ENCODE measurements around the gene CUEDC1.
A peak's percentile ranks its signal among the peaks of the same experiment; 100 is the strongest.

CUEDC1 gene

DNA sequence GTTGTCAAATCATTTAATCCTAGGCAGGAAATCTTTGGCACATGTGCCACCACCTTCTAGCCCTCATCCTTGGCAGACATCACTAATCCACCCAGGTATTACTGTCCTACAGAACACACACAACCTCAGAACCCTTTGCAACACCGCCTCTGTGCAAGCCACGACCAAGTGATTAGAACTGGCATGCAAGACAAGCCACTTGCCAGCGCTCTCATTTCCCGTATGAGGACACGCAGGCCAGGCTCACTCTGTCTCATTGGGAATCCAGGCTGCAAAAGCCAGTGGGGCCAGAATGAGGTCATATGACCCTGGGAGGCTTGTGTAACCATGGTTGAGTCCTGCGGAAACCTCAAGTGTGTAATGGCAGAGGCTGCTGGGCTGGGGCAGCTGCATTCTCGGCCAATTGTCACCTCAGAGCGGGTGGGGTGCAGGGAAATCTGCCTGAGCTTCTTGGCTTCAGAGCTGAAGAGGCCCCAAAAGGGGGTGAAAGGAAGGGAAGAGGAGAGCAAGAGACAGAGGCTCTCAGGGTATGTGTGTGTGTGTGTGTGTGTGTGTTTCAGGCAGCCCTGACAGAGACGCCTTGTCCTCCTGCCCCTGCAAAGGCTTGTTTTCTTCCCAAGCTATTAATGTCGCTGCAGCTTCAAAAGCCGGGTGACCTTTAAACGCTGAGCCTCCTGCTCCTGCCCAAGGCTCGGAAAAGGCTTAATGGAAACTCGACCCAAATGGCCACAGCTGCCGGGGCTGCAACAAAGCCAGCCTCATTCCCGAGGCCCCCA lies 62.2 kb downstream of the CUEDC1 start:
- DNase-seq: peak; percentile 82

DNA sequence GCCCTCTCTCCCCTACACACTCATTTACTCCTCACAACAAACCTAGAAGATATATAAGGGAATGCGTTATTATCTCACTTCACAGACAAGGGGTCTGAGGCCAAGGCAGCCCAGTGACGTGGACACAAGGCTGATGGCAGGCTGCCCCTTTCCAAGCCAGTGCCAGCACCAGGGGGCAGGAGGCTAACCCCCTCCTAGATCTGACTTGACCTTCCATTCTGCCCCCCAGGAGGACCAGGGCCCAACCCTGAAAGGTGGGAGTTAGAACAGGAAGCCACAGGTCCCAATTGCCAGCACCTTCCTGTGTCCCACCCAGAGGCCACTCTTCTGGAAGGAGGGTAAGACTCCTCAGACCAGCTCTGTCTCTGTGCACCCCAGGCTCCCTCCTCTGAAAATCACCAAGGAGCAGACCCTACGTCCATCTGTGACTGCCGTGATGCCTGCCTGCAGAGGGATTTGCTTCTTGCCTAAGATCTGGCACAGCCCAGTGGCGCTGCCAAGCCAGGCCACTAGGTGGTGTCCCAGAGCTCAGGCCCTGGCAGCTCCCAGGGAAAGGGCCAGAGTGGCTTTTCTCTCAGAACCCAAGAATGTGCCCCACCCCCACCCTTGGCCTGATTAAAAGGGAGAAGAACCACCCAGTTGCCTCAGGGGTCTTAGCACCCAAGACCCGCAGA lies 62.9 kb downstream of the CUEDC1 start:
- peak; percentile 90 for DNase-seq

DNA sequence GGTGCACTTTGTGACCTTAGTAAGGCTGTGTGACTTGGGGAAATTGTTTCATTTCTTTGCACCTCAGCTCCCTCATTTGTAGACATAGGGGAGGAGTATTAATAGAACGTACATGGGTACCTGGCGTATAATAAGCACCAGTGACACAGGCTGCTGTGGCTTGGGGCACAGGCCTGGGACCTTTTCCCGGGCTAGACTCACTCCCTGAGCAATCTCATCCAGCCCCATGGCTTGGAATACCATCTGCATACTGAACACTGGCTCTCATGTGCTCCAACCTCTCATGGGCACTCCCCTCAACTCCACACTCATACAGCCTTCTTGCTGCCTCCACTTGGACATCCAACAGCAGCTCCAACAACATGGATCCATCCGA lies 64.4 kb downstream of the CUEDC1 start:
- DNase-seq: no peak

DNA sequence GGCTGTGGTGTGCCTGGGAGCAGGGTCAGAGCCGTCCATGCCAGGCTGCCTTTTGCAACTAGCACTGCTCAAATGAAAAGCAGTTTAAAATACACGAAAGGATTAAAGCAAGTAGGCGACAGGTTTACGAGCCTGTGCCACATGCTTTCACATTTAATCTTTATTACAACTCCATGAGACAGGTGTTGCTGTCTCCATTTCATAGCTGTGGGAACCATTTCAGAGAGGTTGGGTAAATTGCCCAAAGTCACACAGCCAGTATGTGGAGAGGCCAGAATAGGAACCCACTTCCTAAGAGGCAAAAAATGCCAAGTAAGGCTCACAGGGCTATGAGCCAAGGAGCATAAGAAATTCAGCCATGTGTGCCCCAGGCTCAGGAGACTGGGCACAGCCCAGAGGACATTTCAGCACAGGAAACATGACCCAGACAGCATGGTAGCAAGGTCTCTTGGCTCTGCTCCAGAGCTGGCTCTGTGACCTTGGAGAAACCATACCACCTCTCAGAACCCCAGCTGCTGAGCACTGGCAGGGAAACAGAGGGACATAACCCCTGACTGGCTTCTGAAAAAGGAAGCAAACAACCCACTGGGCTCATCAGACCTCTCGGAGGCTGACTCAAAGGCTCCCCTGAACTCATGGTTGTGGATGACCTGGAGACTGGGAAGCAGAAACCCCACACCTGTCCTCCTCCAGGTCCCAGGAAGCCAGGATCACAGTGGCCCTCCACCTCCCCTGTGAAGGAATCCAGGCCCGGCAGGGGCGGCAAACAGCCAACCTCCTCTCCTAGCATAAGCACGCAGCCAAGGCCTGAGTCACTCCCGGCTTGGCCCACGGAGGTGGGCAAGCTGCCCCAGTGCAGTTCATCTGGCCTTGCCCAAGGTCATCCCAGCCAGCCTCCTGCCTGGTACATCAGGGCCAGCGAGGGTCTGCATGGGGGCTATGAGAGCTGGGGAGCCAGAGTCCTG lies 65.0 kb downstream of the CUEDC1 start:
- peak; percentile 80 for DNase-seq

DNA sequence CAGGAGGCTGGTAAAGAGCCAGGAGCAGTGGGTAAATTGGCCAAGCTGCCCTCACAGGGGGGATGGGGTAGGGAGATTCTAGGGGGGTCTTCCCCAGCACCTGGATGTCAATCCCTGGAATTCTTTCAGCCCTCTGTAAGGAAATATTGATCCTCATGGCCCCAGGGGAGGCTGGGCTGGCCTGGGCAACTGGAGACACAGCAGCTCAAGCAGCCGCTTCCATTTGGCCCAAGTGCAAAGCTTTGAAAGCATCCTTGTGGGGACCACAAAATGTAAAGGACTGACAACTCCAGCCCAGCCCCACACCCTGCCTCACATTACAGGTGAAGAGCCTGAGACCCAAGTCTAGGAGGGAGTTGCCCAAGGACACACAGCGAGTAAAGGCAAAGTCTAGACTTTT lies 66.0 kb downstream of the CUEDC1 start:
- no peak for DNase-seq

DNA sequence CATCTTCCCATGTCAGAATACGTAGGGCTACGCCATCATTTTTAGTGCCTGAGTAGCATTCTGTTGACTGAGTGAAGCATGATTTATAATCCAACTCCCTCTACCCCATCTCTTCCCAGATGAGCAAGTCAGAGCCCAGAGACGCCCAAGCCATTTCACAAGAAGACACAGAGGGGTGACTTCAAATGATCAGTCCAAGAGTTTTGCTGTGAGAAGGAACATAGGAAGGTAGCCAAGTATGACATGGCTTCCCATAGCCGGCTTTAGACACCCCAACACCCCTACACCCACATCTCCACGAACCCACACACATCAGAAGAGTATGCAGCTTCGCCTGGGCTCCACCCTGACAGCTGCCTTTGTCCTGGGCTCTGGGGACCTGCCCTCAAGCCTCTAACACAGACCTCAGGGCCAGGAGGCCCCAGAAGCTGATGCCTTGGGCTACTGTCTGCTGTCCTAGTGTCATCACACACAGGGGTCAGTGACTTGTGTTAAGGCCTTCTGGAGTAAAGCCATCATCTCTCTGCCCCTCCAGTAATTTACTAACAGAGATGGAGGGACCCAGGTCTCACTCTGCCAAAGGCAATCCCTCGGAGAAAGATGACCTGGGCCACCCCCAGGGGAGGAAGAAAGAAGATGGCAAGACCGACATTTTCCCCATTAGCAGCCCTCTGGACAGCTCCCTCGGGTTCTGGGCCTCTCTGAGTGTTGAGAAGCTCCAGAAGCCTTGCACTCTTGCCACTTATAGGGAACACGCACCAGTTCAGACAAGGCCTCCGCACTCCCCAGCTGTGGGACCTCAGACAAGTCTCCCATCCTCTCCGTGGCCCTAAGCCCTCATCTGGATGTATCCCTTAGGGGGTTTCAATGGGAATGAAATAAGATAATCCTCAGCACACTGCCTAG lies 66.6 kb downstream of the CUEDC1 start:
- DNase-seq: no peak

DNA sequence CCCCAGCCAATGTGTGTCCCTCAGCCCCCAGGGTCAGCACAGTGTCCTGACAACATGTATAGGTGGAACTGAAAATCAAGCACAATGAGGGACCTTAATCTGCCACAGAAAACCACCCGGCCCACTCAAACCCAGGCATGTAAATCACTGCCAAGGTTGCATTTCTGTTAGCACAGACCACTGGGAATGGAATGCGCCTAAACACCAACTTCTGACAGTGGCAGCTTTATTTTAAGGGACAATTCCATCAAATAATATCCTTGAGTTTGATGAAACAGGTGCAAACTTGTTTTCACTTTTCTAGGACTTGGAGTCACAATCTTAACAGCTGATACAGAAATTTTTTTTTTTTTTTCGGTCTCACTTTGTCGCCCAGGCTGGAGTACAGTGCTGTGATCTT lies 68.1 kb downstream of the CUEDC1 start:
- no peak for DNase-seq

DNA sequence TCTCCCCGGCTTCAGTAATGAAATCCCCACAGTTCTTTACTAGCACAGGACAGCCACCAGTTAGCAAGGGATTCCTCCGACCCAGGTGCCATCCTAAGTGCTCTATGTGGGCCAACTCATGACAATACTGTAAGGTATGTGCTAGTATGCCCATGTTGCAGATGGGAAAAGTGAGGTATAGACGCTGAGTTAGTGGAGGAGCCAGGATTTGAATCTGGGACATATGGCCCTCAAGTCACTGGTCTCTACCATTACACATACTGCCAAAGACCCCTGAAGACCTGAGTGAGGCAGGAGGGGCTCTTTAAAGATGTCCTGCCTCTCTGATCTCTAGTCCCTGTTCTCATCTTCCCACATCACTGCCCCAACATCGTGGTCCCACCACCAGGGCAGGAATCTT lies 69.2 kb downstream of the CUEDC1 start:
- DNase-seq: no peak

DNA sequence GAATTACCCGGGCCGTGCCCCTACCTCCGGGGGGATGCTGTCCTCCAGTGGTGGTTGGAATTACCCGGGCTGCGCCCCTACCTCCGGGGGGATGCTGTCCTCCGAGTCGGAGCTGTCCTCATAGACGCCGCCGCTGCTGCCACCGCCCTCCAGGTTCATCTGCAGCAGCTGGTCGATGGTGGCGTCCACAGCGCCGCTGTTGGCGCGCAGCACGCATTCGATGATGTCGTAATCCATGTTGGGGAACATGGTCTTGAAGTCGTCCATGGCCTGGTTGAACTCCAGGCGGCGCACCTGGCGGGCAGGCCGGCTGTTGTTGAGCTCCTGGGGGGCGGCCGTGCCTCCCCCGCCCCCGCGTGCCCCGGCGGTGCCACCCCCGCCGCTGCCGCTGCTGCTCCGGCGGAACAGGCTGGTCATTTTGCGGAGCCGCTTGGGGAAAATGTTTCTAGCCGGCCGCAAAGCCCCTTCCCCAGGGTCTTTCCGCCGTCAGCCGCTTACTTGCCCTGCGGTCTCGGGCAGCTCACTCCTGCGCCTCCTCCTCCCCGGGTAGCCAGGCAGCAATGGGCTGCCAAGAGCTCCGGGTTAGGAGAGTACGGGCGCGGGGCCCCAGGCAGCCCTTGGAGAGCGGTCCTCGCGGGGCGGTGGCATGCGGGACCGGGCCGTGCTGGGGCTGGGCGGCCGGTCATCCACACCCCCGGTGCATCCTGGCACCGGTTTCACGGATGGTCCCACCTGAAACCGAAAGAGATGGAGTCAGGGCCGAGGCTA lies 69.9 kb downstream of the CUEDC1 start:
- no peak for DNase-seq

DNA sequence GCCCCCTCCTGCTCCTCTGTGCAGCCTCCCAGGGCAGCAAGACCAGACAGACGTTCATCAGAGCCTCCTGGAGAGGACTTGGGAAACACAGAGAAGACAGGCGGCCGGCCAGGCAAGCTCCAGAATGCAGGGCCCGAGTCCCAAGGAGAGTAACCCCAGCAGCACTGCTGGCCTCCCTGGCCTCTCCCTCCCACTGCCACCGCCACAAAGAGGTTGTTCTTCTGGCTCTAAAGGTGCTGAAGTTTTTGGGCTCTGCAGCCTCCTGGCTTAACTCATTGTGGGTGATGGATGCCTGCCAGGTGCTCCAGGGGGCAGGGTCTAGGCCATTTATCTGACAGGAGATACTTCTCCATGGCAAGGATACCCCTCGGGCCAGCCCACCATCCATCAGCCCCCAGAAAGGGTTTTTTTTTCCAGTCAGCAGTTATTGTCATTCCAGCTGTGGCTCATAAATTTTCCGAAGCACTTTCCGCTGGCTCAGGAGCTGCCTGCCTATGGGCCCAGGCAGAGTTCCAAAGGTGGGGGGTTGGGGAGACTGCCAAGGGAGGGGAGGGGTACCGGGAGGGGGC lies 73.3 kb downstream of the CUEDC1 start:
- peak; percentile 76 for DNase-seq

DNA sequence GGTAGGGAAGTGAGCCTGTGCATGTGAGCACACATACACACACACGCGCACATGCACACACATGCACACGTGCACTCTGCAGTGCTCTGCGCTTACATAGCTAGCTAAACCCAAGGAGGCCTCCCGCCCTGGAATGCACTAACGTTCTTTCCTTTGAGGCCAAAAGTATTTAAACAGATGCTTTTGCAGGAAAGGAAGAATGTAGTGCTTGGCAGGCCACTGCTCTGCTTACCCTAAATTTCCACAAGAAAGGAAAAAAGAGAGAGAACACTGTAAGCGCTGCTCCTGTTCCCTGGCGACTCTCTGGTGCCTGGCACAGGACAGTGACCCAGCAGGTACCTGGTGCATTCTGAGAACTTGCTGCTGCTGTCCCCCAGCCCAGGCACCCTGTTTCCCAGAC lies 74.1 kb downstream of the CUEDC1 start:
- no peak for DNase-seq

DNA sequence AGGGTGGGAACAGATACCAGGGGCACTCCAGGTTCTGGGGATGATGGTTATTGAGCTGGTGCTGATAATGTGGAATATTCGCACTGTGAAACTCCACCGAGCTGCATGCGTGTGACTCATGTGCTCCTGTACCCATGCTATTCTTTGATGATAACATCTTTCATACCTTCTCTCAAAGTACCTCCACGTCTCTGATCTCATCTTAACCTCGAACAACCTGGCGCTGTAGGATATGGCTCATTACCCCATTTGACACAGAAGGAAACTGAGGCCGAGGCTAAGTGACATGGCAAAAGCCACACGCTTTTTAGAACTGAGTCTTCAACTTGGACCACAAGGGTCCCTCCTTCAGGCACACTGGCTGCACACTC lies 75.1 kb downstream of the CUEDC1 start:
- no peak for DNase-seq

DNA sequence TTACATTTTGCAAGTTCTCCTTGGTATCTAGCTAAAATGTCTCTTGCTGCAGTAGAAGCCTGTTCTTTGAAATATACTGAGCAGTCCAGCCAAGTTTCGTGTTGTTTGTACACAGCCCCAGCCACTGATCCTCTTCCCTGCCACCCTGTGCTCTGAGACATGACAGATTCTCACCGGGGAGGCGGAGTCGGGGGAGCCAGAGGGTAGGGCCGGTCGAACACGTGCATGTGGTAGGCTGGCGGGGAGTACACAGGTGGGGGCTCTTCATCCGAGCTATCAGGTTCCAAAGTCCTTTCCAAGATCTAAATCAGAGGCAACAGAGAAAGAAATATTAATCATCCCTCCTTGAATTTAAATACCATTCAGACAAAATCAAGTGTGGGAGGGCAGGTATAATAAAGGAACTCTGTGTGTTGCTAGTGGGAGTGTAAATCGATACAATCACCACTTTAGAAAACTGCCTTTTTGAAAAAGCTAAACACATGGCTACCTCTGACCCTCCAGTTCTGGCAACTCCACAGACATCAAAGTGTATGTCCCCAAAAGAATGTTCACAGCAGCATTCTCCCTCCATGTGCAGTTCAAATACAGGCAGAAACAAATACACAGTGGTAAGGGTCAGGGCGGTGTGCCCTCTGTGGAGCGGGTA lies 75.7 kb downstream of the CUEDC1 start:
- DNase-seq: peak; percentile 78

DNA sequence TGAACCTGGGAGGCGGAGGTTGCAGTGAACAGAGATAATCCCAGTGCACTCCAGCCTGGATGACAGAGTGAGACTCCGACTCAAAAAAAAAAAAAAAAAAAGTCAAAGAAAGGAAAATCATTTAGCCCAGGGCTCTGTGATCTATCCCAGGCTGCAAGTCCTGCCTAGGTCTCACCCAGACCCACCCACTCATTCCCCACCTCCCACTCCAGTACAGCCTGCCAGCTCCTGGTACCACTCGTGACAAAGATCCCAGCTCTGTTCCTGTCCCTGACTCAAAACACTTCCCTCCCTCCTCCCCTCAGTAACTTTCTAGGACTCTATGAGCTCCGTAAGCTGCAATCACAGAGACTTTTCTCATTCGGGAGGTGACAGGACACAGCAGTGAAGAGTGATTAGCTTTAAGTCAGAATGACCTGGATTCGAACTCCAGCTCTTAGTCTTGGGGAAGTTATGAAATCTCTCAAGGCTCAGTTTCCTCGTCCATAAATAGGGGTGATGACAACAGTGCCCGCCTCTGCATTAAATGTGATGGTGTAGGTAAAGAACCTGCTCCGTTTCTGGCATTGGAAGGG lies 77.3 kb downstream of the CUEDC1 start:
- DNase-seq: no peak

DNA sequence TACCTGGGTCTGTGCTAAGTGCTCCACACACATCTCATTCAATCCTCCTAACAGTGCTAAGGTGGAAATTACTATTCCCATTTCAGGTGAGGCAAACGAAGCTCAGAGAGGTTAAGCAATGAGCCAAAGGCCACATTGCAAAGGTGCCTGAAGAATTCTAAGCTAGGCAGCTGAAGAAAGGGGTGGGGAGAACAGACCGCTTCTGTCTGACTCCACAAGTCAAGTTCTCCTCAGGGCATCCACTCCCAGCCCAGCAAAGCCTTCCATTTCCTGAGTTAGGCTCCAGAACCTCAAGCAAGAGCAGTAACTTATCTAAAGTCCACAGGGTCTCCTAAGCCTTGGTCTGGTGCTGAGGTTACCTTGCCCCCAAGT lies 78.4 kb downstream of the CUEDC1 start:
- DNase-seq: no peak

DNA sequence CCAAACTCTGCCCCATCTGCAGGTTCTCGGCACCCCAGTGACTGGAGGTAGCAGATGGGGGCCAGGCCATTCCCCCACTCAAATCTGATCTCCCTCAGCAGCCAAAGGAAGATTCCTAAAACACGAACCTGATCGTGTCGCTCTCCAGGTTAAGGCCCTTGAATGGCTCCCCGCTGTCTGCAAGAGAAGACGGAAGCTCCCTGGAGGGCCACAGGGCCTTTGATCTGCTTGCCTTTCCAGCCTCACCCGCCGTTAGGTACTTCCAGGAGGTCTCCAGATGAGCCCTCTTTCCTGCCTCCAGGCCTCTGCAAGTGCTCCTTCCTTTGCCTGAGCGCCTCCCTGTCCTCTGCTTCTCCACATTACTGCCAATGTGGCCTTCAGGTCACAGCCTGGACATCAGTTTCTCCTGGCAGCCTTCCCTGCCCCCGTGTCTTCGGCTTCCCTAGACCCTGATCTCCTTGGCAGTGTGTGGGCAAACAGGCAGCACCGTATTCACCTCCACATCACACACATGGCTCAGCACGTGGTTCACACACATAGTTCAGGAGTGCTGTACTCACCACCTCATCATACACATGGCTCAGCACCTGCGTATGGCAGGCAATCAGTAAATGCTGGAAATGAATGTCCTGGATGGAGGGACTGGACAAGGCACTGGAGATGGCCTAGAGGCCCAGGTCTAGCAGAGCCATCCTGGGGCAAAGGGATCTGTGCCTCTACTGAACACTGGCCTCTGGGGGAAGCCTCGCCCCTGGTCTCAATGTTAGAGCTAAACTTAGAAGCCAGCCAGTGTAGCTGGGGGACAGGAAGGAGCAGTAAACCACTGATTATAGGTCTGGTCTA lies 79.0 kb downstream of the CUEDC1 start:
- DNase-seq: peak; percentile 84

DNA sequence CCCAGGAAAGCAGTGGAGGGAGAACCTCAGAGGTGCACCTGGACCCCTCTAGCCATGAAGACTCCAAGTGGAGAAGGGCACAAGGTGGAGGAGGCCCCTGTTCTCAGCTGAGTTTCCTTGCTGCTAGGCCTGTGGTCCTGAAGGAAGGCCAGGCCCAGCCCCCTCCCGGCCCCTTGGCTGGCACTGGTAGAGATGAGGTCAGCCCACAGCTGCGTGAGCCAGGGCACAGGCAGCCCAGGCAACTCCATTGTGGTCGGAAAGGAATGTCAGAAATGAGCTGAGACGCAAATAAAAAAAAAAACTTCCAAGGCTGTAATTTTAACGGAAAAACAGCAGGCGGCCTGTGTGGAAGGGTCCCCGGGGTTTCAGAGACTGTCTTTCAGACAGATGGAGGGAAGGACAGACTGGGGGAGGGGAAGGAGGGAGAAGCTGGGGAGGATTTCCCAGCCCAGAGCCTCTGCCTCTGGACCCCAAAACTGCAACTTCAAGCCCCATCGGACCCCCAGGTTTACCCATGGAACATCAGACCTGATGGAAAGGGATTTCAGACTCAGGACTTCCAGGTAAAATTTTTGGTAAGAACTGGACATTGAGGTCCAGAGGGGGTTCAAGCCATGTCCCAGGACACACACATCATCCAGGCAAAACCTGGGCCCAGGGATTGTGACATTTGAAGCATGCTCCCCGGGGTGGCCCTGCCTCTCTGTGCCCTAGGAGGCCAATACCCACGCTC lies 79.8 kb downstream of the CUEDC1 start:
- peak; percentile 96 for DNase-seq

DNA sequence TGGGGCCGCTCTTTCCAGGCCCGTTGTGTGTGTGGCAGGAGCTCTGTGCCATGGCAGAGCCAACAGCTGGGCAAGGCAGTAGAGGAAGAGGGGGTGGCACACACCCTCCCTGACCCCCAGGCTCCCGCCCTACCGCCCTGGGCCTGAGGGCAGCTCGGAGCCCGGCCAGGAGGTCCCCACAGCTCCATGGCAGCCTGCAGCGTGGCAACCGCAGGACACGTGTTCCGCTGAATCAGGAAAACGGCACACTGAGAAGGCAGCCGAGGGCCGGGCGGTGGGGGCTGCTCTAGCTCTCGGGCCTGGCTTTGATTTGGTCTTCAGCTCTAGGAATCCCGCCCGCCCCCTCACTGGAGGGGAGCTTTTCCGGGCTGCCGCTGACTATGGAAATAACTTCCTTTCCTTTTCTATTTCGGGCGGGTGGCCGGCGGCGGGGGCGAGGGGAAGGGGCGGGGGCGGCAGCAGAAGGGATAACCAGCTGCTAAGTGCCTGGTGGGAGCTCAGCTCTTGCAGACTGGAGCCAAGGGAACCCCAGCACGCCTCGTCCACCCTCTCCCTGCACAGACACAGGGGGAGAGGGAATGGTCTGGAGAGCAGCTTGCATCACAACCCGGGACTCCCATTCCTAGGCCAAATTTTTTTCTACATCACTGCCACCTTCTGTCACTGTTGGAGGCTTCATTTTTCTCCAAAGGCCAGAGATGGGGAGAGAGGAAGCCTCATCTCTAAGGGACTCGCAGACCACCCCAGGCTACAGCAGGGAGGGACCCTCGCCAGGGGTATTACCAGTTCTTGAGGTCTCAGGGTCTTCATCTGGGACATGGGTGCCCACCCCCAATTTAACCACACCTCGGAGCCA lies 80.5 kb downstream of the CUEDC1 start:
- peak; percentile 47 for DNase-seq

Data from NCI-H69 (cell line).